K562 (cell line): Measurements from ENCODE around the gene LCMT2. TPM values are rescaled to one million over a fixed set of nuclear protein-coding genes. Genes with fewer than 3 reads are reported as not detected.

Experiments used
- BCOR ChIP-seq: fragments of 450-650 bp; IDR thresholded peaks from 2 replicates; pipeline ENCODE4 v1.6.1; 2016
- LCOR ChIP-seq: sonication (generic); formaldehyde crosslinking; IDR thresholded peaks from 2 replicates; pipeline ENCODE4 v1.8.0; 2022; ENCODE audit warnings: mild to moderate bottlenecking, missing genetic modification reagents
- MAZ ChIP-seq, 2 experiments: fragments of 450-650 bp in 1 of 2; sonication (generic) in 1 of 2; formaldehyde crosslinking; IDR thresholded peaks in 1 of 2; conservative IDR thresholded peaks in 1 of 2; 2 replicates each; pipeline versions ENCODE4 v1.4.0 to v1.5.0; 2020; ENCODE audit warnings: mild to moderate bottlenecking in 1 of 2, missing genetic modification reagents in 1 of 2
- TAF1 ChIP-seq: IDR thresholded peaks from 2 replicates; pipeline ENCODE4 v1.6.1; 2011; ENCODE audit warnings: mild to moderate bottlenecking, low read length, moderate library complexity; ENCODE audit not compliant: insufficient read depth, control insufficient read depth, severe bottlenecking; ENCODE audit errors: extremely low read depth
- ZFX ChIP-seq: sonication (generic); formaldehyde crosslinking; IDR thresholded peaks from 2 replicates; pipeline ENCODE4 v1.8.0; 2022; ENCODE audit warnings: mild to moderate bottlenecking, missing genetic modification reagents, moderate library complexity
- ZNF232 ChIP-seq: sonication (generic); formaldehyde crosslinking; IDR thresholded peaks from 2 replicates; pipeline ENCODE4 v1.8.0; 2022; ENCODE audit warnings: mild to moderate bottlenecking, missing genetic modification reagents
- ZNF282 ChIP-seq: sonication (generic); formaldehyde crosslinking; IDR thresholded peaks from 2 replicates; pipeline ENCODE4 v1.8.1; 2023; ENCODE audit warnings: missing genetic modification reagents
- ZNF324 ChIP-seq: fragments of 250-450 bp; sonication (Bioruptor Pico); IDR thresholded peaks from 2 replicates; pipeline ENCODE4 v1.4.0; 2020; ENCODE audit warnings: mild to moderate bottlenecking
- polyA plus RNA-seq, 8 experiments: library from polyadenylated mRNA; depleted of rRNA in 4 of 8; stranded (reverse) in 5 of 8; unstranded in 3 of 8; fragments of >200 nt; fragmentation: Nextera tagmentation in 2 of 8; fragmentation: Illumina TruSeq in 1 of 8; extraction: Ambion mirVana in 2 of 8; extraction: Trizol in 1 of 8; gene quantifications; 2 replicates each; pipeline versions ENCODE4 v1.2.1 to v1.2.3, GENCODE V29; 2011 to 2014; ENCODE audit warnings: inconsistent platforms in 1 of 8, missing spikeins in 1 of 8
- total RNA-seq, 7 experiments: library from RNA; depleted of rRNA in 6 of 7; stranded (reverse); fragments of >200 nt in 6 of 7; fragmentation: Illumina TruSeq in 2 of 7; extraction: Trizol in 2 of 7; gene quantifications; 2 replicates each; pipeline versions ENCODE4 v1.2.1 to v1.2.3, GENCODE V29; 2011 to 2021; ENCODE audit warnings: low replicate concordance in 1 of 7
- TF ChIP-seq, protein P1 (sequence below), 2 experiments: fragments of 450-650 bp; formaldehyde crosslinking in 1 of 2; IDR thresholded peaks; 2 replicates each; pipeline versions ENCODE4 v1.4.0 to v1.6.1; 2014 to 2020; ENCODE audit warnings: mild to moderate bottlenecking in 2 of 2, borderline replicate concordance in 1 of 2, low read depth in 1 of 2
- TF ChIP-seq, protein P2 (sequence below), 2 experiments: fragments of 450-650 bp in 1 of 2; IDR thresholded peaks; 2 replicates each; pipeline ENCODE4 v1.6.1; 2011 to 2017; ENCODE audit warnings: low read depth in 2 of 2, antibody characterized with exemption in 1 of 2, borderline replicate concordance in 1 of 2, low read length in 1 of 2, mild to moderate bottlenecking in 1 of 2, mixed read lengths in 1 of 2; ENCODE audit not compliant: control insufficient read depth in 1 of 2
- TF ChIP-seq, protein P3 (sequence below): fragments of 150-350 bp; IDR thresholded peaks from 2 replicates; pipeline ENCODE4 v1.6.1; 2014; ENCODE audit warnings: low read depth, mild to moderate bottlenecking, low read length, borderline replicate concordance

Gene LCMT2
- total and polyA plus RNA-seq, 9 of the 15 experiments (the other 6 are each of a cell fraction or from before 2014, with no cell fraction given), result 2.5 to 22.3 (median 15.2) TPM

DNA sequence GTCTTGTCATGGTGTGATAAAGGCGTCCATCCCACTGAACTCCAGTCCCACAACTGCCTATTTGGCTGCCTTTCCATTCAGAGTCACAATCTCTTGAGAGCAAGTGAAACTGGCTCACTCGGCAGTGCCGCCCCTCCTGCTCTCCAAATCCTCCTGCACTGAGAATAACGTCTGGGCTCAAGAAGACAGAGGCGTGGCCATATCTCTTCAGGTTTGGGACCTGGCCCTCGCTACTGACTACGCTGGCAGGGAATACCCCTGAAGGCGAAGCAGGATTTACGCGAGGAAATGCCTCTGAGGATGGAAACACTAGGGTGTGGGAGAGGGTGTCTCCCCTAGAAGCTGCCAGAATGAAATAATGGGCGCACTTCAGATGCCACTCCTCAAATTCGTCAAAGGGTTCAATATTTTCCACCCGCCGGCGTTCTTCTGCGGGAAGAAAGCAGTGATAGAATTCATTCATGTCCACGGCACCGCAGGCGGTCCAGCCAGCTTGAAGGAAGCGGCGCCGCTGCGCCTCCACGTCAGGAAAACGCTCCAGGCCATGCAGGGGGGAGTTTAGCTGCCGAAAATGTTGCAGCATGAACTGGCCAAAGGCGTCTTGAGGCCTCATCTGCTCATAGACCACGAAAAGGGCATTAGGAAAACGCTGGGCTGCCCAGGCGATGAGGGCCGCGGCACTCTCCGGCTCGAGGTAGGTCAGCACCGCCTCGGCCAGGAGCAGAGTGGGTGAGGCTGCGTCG, 985 bp downstream of the LCMT2 start (continued):
- TF ChIP-seq, protein P1, sequence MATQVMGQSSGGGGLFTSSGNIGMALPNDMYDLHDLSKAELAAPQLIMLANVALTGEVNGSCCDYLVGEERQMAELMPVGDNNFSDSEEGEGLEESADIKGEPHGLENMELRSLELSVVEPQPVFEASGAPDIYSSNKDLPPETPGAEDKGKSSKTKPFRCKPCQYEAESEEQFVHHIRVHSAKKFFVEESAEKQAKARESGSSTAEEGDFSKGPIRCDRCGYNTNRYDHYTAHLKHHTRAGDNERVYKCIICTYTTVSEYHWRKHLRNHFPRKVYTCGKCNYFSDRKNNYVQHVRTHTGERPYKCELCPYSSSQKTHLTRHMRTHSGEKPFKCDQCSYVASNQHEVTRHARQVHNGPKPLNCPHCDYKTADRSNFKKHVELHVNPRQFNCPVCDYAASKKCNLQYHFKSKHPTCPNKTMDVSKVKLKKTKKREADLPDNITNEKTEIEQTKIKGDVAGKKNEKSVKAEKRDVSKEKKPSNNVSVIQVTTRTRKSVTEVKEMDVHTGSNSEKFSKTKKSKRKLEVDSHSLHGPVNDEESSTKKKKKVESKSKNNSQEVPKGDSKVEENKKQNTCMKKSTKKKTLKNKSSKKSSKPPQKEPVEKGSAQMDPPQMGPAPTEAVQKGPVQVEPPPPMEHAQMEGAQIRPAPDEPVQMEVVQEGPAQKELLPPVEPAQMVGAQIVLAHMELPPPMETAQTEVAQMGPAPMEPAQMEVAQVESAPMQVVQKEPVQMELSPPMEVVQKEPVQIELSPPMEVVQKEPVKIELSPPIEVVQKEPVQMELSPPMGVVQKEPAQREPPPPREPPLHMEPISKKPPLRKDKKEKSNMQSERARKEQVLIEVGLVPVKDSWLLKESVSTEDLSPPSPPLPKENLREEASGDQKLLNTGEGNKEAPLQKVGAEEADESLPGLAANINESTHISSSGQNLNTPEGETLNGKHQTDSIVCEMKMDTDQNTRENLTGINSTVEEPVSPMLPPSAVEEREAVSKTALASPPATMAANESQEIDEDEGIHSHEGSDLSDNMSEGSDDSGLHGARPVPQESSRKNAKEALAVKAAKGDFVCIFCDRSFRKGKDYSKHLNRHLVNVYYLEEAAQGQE (IDR thresholded peaks at IDR 0.05; ENCODE audit: borderline replicate concordance), result no peak
- TF ChIP-seq, protein P1 (CRISPR knock-in tag; IDR thresholded peaks at IDR 0.05; ENCODE audit: low read depth), result no peak
- no peak for TF ChIP-seq TAF1
- TF ChIP-seq BCOR, result no peak
- no peak for TF ChIP-seq MAZ (CRISPR knock-in tag; conservative IDR thresholded peaks at IDR 0.05 in 1 of 2, IDR thresholded peaks at IDR 0.05 in 1 of 2)
- TF ChIP-seq LCOR, result no peak
- no peak for TF ChIP-seq ZNF232
- no peak for TF ChIP-seq ZNF282 (CRISPR knock-in tag)
- TF ChIP-seq, protein P2, sequence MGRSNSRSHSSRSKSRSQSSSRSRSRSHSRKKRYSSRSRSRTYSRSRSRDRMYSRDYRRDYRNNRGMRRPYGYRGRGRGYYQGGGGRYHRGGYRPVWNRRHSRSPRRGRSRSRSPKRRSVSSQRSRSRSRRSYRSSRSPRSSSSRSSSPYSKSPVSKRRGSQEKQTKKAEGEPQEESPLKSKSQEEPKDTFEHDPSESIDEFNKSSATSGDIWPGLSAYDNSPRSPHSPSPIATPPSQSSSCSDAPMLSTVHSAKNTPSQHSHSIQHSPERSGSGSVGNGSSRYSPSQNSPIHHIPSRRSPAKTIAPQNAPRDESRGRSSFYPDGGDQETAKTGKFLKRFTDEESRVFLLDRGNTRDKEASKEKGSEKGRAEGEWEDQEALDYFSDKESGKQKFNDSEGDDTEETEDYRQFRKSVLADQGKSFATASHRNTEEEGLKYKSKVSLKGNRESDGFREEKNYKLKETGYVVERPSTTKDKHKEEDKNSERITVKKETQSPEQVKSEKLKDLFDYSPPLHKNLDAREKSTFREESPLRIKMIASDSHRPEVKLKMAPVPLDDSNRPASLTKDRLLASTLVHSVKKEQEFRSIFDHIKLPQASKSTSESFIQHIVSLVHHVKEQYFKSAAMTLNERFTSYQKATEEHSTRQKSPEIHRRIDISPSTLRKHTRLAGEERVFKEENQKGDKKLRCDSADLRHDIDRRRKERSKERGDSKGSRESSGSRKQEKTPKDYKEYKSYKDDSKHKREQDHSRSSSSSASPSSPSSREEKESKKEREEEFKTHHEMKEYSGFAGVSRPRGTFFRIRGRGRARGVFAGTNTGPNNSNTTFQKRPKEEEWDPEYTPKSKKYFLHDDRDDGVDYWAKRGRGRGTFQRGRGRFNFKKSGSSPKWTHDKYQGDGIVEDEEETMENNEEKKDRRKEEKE (IDR thresholded peaks at IDR 0.05; ENCODE audit: borderline replicate concordance in 1 of 2, control insufficient read depth in 1 of 2, low read depth in 2 of 2, low read length in 1 of 2), result no peak
- TF ChIP-seq, protein P3, sequence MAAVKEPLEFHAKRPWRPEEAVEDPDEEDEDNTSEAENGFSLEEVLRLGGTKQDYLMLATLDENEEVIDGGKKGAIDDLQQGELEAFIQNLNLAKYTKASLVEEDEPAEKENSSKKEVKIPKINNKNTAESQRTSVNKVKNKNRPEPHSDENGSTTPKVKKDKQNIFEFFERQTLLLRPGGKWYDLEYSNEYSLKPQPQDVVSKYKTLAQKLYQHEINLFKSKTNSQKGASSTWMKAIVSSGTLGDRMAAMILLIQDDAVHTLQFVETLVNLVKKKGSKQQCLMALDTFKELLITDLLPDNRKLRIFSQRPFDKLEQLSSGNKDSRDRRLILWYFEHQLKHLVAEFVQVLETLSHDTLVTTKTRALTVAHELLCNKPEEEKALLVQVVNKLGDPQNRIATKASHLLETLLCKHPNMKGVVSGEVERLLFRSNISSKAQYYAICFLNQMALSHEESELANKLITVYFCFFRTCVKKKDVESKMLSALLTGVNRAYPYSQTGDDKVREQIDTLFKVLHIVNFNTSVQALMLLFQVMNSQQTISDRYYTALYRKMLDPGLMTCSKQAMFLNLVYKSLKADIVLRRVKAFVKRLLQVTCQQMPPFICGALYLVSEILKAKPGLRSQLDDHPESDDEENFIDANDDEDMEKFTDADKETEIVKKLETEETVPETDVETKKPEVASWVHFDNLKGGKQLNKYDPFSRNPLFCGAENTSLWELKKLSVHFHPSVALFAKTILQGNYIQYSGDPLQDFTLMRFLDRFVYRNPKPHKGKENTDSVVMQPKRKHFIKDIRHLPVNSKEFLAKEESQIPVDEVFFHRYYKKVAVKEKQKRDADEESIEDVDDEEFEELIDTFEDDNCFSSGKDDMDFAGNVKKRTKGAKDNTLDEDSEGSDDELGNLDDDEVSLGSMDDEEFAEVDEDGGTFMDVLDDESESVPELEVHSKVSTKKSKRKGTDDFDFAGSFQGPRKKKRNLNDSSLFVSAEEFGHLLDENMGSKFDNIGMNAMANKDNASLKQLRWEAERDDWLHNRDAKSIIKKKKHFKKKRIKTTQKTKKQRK, result no peak
- TF ChIP-seq ZNF324 (CRISPR knock-in tag), result no peak
- no peak for TF ChIP-seq ZFX (CRISPR knock-in tag)
